GM12873 (cell line): ENCODE results near the gene GBX1.

ENCODE experiments used
- TF ChIP-seq, protein P1 (sequence below): IDR thresholded peaks from 2 replicates; pipeline ENCODE4 v1.5.1; 2012; ENCODE audit warnings: low read depth, mild to moderate bottlenecking, moderate library complexity, low read length, control low read depth; ENCODE audit not compliant: insufficient read depth; ENCODE audit errors: missing control alignments

The GBX1 gene

DNA sequence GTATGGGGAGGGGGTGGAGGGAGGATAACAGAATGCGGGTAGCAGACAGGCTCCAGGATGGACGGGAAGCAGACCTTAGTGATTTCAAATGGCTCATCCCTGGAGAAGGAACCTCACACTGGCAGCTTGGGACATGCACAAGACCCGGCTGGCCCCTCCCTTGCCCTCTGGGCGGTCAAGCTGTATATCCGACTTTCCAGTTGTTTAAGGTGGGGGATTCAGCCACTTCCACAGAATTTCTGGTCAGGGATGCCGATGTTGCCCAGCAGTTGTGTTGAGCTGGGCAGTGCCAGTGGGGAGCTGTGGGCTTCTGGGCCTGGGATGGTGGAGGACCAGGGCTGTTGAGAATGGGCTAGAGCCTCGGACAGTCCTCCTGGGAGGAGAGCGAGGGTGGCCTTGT lies 38.8 kb downstream of the GBX1 start:
- TF ChIP-seq, protein P1, sequence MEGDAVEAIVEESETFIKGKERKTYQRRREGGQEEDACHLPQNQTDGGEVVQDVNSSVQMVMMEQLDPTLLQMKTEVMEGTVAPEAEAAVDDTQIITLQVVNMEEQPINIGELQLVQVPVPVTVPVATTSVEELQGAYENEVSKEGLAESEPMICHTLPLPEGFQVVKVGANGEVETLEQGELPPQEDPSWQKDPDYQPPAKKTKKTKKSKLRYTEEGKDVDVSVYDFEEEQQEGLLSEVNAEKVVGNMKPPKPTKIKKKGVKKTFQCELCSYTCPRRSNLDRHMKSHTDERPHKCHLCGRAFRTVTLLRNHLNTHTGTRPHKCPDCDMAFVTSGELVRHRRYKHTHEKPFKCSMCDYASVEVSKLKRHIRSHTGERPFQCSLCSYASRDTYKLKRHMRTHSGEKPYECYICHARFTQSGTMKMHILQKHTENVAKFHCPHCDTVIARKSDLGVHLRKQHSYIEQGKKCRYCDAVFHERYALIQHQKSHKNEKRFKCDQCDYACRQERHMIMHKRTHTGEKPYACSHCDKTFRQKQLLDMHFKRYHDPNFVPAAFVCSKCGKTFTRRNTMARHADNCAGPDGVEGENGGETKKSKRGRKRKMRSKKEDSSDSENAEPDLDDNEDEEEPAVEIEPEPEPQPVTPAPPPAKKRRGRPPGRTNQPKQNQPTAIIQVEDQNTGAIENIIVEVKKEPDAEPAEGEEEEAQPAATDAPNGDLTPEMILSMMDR = no peak

DNA sequence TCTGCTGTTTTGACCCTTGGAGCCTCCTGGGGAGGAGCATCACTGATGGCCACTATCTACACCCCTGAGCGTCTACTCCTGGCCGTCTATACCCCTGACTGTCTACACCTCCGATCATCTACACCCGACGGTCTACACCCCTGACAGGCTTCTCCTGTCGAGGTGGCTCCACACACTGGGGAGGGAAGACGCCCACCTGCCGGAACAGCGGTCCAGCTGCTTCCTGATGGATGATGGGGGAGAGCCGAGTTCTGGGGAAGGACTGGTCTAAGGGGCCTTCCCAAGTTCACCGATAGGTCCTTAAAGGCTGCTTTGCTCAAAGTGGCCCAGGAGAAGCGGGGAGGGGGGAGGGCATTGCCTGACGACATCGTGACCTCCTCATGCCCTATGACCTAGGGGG lies 39.4 kb downstream of the GBX1 start:
- TF ChIP-seq, protein P1 = no peak

DNA sequence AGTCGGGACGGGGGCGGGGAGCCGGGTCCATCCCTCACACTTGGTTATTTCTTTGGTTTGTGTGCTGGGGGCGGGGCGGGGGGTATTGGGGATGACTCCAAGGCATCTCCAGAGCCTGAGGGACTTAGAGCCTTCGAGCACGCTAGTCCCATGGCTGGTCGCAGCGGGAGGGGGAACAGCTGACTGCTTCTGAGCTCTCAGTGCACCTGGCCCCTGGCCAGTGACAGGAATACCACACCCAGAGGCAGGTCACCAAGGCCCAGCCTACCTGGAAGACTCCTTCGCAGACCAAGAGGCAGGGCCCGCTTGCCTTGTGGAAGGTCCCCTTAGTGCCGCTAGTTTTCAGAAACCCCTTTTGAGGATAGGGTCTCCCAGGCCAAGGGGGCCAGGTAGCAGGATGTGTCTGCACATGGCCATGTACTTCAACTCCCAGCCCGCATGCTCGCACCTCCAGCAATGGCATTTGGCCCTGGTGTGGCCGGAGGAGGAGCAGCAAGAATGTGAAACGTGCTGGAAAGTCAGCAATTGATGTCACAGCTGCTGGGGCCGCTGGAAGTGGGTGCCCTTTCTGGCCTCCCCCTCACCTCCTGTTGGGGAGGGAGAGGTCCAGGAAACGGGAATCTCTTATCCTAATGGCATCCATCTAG lies 40.9 kb downstream of the GBX1 start:
- TF ChIP-seq, protein P1 = no peak

DNA sequence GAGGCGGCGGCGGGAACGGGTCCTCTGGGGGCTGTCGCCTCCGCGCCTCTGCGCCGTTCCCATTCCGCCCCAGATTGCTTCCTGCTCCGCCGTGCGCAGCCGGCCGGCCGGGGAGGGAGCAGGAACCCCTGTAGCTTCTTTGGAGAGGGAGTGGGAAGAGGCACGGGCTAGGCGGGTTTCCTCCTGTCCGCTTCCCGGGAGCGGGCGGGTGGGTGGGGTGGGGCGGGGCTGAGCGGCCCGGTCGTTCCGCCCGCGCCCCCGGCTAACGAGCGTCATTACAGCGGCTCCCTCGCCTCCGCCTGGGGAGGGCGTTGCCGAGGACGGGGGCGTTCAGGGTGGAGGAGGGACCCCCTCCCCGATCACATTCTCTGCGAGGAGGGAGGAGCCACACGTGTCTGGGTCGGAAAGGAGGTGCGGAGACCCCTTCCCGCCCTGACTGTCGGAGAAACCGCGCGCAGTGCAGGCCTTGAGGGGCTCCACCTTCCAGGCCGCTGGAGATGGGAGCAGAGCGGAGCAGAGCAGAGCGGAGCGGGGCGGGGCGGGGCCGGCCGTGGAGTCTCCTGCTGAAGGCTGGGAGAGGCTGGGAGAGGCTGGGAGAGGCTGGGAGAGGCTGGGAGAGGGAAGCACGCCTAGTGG lies 41.5 kb downstream of the GBX1 start:
- TF ChIP-seq, protein P1 = no peak

DNA sequence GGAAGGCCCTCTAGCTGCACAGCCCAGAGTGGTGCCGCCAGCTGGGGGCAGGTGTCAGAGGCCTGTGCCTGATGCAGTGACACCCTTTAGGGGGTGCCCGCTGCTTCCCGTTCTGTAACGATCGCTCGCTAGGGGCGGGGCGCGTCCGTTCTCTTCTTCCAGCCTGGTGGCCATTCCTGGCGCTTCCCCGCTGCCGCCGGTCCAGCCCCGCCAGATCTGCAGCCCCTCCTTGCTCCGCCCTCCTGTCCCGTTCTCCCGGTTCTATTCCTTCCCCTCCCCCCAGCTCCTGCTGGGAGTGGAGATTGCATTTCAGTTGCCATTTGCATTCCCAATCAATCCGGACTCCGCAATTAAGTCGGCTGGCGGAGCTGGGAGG lies 42.0 kb downstream of the GBX1 start:
- TF ChIP-seq, protein P1 = no peak

DNA sequence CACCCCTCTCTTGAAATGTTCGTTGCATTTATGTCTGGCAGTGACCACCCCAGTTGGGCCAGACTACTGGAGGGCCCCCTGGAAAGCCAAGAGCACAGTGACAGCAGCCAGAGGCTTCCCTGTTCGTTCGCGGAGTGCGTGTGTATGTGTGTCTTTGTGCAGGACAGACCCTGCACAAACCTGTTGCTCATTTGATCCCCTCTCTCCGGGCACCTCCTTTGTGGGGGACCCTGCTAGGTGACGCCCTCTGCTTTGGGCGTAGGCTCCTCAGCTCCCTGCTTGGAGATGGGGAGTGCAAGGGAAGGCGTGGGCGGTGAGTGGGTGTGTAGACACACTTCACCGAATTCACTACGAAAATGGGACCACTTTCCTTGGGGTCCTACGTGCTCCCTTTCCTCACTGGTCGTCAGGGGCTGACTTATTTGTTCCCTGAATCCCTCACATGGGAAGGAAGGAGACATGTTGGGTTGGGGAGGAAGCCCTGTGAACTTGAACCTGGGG lies 42.5 kb downstream of the GBX1 start:
- TF ChIP-seq, protein P1 = no peak

DNA sequence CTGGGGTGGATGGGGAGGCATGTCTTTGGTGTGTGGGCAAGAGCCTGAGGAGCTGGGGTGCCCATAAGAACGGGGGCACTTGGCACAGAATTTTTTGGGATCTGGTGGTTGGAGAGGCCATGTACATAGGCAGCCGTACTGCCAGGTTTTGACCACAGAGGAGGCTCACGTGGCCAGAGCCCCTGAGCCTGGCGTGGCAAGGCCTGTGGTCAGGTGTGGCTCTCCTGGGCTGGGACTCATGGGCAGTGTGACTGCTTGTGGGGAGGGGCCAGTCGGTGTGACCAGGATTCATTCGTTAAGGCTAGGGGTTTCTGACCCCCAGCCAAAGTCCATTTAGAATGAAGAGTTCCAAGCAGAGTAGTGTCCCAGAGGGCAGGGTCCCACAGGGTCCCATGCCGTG lies 43.0 kb downstream of the GBX1 start:
- TF ChIP-seq, protein P1 = no peak
